NCI-H146 treated with DMSO at 0.1 percent for 48 hours (cell line): ENCODE results near the gene PAFAH1B1.
"Not testable (repeated sequence)": the region's sequence is repeated elsewhere in the genome, so short reads cannot be mapped to it uniquely, and the experiment has no call there.

ENCODE experiments used
- DNase-seq: peaks from one replicate; lab custom pipeline; 2025; ENCODE audit not compliant: unreplicated experiment; lab: John Stamatoyannopoulos, UW

Gene PAFAH1B1

GRCh38 chr17:2593821-2594721, 617 bp downstream of the PAFAH1B1 start:
- peak; percentile 43 for DNase-seq

- peak; percentile 56 for DNase-seq
These were observed 1.5 kb downstream of the PAFAH1B1 start for GRCh38 chr17:2594722-2595599.

- DNase-seq: peak; percentile 29
These were observed 2.3 kb downstream of the PAFAH1B1 start for GRCh38 chr17:2595716-2596115.

GRCh38 chr17:2598166-2598565, 4.7 kb downstream of the PAFAH1B1 start:
- no peak for DNase-seq

GRCh38 chr17:2602597-2603017, 9.2 kb downstream of the PAFAH1B1 start:
- DNase-seq: no peak

GRCh38 chr17:2608350-2608913, 15.0 kb downstream of the PAFAH1B1 start:
- no peak for DNase-seq

GRCh38 chr17:2609091-2609490, 15.6 kb downstream of the PAFAH1B1 start:
- no peak for DNase-seq

GRCh38 chr17:2610195-2611175, 17.0 kb downstream of the PAFAH1B1 start:
- no peak for DNase-seq

- peak; percentile 7 for DNase-seq
These were observed 18.2 kb downstream of the PAFAH1B1 start for GRCh38 chr17:2611627-2612026.

GRCh38 chr17:2612630-2613029, 19.2 kb downstream of the PAFAH1B1 start:
- DNase-seq: no peak

GRCh38 chr17:2613089-2613808, 19.8 kb downstream of the PAFAH1B1 start:
- DNase-seq: no peak

- DNase-seq: no peak
These were observed 22.4 kb downstream of the PAFAH1B1 start for GRCh38 chr17:2615882-2616281.

GRCh38 chr17:2621241-2621640, 27.8 kb downstream of the PAFAH1B1 start:
- no peak for DNase-seq

- not testable (repeated sequence) for DNase-seq
These were observed 28.5 kb downstream of the PAFAH1B1 start for GRCh38 chr17:2621951-2622405.

GRCh38 chr17:2622721-2623301, 29.4 kb downstream of the PAFAH1B1 start:
- not testable (repeated sequence) for DNase-seq

- no peak for DNase-seq
These were observed 30.9 kb downstream of the PAFAH1B1 start for GRCh38 chr17:2624292-2624731.

- DNase-seq: not testable (repeated sequence)
These were observed 33.3 kb downstream of the PAFAH1B1 start for GRCh38 chr17:2626626-2627219.

GRCh38 chr17:2628922-2629321, 35.5 kb downstream of the PAFAH1B1 start:
- DNase-seq: not testable (repeated sequence)

GRCh38 chr17:2631211-2631610, 37.8 kb downstream of the PAFAH1B1 start:
- no peak for DNase-seq
